ENCODE measurements around the gene SLCO3A1. TPM values are rescaled to one million over a fixed set of nuclear protein-coding genes. Genes with fewer than 3 reads are reported as not detected.

SLCO3A1 gene
- total RNA-seq, 2 donors from 2014 or later = 7.2 to 11.4 TPM

- Histone ChIP-seq H3K9ac (ENCODE audit: extremely low read depth, low read length, poor library complexity, severe bottlenecking) (no peak overlapping the region), H3K36me3 (ENCODE audit: control insufficient read depth, insufficient read depth, low read length) (no peaks in the 10 kb centered on the region), H3K27me3 (ENCODE audit: control insufficient read depth, insufficient read depth, low read length, poor library complexity, severe bottlenecking) (no peaks in the 10 kb centered on the region), H3K4me3 (ENCODE audit: low read length) (no peak overlapping the region), H3K27ac (ENCODE audit: low read depth, low read length) (no peak overlapping the region), H3K9me3 (ENCODE audit: control insufficient read depth, low read length) (no peaks in the 10 kb centered on the region), H3K4me1 (ENCODE audit: control insufficient read depth, insufficient read depth, low read length) (no peaks in the 10 kb centered on the region)
- Mint-ChIP-seq H3K27me3 (ENCODE audit: insufficient read depth) (peaks cover 1% of the 10 kb centered on the region), H3K27ac (no peak overlapping the region), H3K36me3 (ENCODE audit: low read depth) (no peaks in the 10 kb centered on the region), H3K9me3 (no peaks in the 10 kb centered on the region), H3K4me1 (peaks cover 10% of the 10 kb centered on the region), H3K4me3 (no peak overlapping the region)
- DNase-seq = no peak
- whole genome bisulfite sequencing, 2 experiments (ENCODE audit: insufficient coverage in 1 of 2, insufficient read length in 1 of 2) = 88 to 95% methylated on average over 2 to 4 of the region's 4 CpGs
- TF ChIP-seq CTCF (conservative IDR thresholded peaks at IDR 0.05) = no peak
Observed at GRCh38 chr15:91927585-91927984, 74.1 kb downstream of the SLCO3A1 start.

GRCh38 chr15:91928675-91929074 is 75.2 kb downstream of the SLCO3A1 start:
- 93 to 95% methylated on average over 5 to 6 of the region's 6 CpGs for WGBS, 2 experiments (ENCODE audit: insufficient coverage in 1 of 2, insufficient read length in 1 of 2)
- Histone ChIP-seq H3K4me3 (ENCODE audit: low read length) (no peak overlapping the region), H3K4me1 (ENCODE audit: control insufficient read depth, insufficient read depth, low read length) (no peaks in the 10 kb centered on the region), H3K27ac (ENCODE audit: low read depth, low read length) (no peak overlapping the region), H3K27me3 (ENCODE audit: control insufficient read depth, insufficient read depth, low read length, poor library complexity, severe bottlenecking) (no peaks in the 10 kb centered on the region), H3K9ac (ENCODE audit: extremely low read depth, low read length, poor library complexity, severe bottlenecking) (no peak overlapping the region), H3K36me3 (ENCODE audit: control insufficient read depth, insufficient read depth, low read length) (no peaks in the 10 kb centered on the region), H3K9me3 (ENCODE audit: control insufficient read depth, low read length) (no peaks in the 10 kb centered on the region)
- no peak for DNase-seq
- no peaks in the 10 kb centered on the region for H3K36me3 Mint-ChIP-seq (ENCODE audit: low read depth)
- H3K27ac Mint-ChIP-seq = no peak overlapping the region
- no peaks in the 10 kb centered on the region for H3K9me3 Mint-ChIP-seq
- H3K27me3 Mint-ChIP-seq (ENCODE audit: insufficient read depth) = peaks cover 1% of the 10 kb centered on the region
- no peak overlapping the region for H3K4me3 Mint-ChIP-seq
- H3K4me1 Mint-ChIP-seq = peaks cover 10% of the 10 kb centered on the region
- no peak for TF ChIP-seq CTCF (conservative IDR thresholded peaks at IDR 0.05)

GRCh38 chr15:91929509-91929908 is 76.0 kb downstream of the SLCO3A1 start:
- no peaks in the 10 kb centered on the region for H3K4me1 ChIP-seq (ENCODE audit: control insufficient read depth, insufficient read depth, low read length)
- Mint-ChIP-seq H3K36me3 (ENCODE audit: low read depth) (no peaks in the 10 kb centered on the region), H3K4me3 (no peak overlapping the region), H3K4me1 (peaks cover 8% of the 10 kb centered on the region), H3K27me3 (ENCODE audit: insufficient read depth) (peaks cover 1% of the 10 kb centered on the region), H3K9me3 (no peaks in the 10 kb centered on the region), H3K27ac (no peak overlapping the region)
- H3K27me3 ChIP-seq (ENCODE audit: control insufficient read depth, insufficient read depth, low read length, poor library complexity, severe bottlenecking) = no peaks in the 10 kb centered on the region
- no peak overlapping the region for H3K27ac ChIP-seq (ENCODE audit: low read depth, low read length)
- no peak overlapping the region for H3K9ac ChIP-seq (ENCODE audit: extremely low read depth, low read length, poor library complexity, severe bottlenecking)
- no peak for DNase-seq
- TF ChIP-seq CTCF (conservative IDR thresholded peaks at IDR 0.05) = no peak
- no peaks in the 10 kb centered on the region for H3K36me3 ChIP-seq (ENCODE audit: control insufficient read depth, insufficient read depth, low read length)
- WGBS, 2 experiments (ENCODE audit: insufficient coverage in 1 of 2, insufficient read length in 1 of 2) = 86 to 100% methylated on average over 2 of the region's 2 CpGs
- H3K9me3 ChIP-seq (ENCODE audit: control insufficient read depth, low read length) = no peaks in the 10 kb centered on the region
- no peak overlapping the region for H3K4me3 ChIP-seq (ENCODE audit: low read length)

All from endodermal cell (in vitro differentiated cells).